ENCODE measurements around the gene AUTS2.
A peak's percentile ranks its signal among the peaks of the same experiment; 100 is the strongest.

AUTS2 gene

GRCh38 chr7:69932034-69932628 is 333.9 kb downstream of the AUTS2 start:
- Histone ChIP-seq H3K27ac (ENCODE audit: extremely low read depth, low read depth, low read length) (no peak overlapping the region), H3K4me3 (ENCODE audit: low read depth, low read length) (no peak overlapping the region), H3K4me1 (ENCODE audit: control insufficient read depth, insufficient read depth, low read length) (peaks cover 19% of the 10 kb centered on the region), H3K9me3 (ENCODE audit: control insufficient read depth, insufficient read depth, low read depth, low read length) (no peaks in the 10 kb centered on the region), H3K36me3 (ENCODE audit: control insufficient read depth in 2 of 2, insufficient read depth in 1 of 2, low read length in 2 of 2) (peaks cover 0 to 5% of the 10 kb centered on the region in 2 experiments; a peak in 1 of 3 replicates)
- ChIA-PET CTCF (interaction anchor here (0.5 to 1.8 kb wide), 26 partner anchors 9 to 1466 kb away, joined by 3 to 17 read pairs (median 3); no protein-coding TSS in a partner anchor), POLR2A (no interaction called here)
- TF ChIP-seq SCRT1 (tag by site-specific recombination; IDR thresholded peaks at IDR 0.05; ENCODE audit: borderline replicate concordance) (0 out of 2 replicates have a peak, but pooled peaks have one; percentile 14), ZBTB17 (tag by site-specific recombination; IDR thresholded peaks at IDR 0.05) (peak; percentile 40; the same call in 1 of the 2 replicates), CTCF (tag by site-specific recombination; IDR thresholded peaks at IDR 0.05) (peak; percentile 60), SP2 (tag by site-specific recombination; IDR thresholded peaks at IDR 0.05) (no peak), ZNF146 (tag by site-specific recombination; IDR thresholded peaks at IDR 0.05) (no peak), ZBTB20 (tag by site-specific recombination; IDR thresholded peaks at IDR 0.05) (peak; percentile 32; the same call in 1 of the 2 replicates), KLF7 (tag by site-specific recombination; IDR thresholded peaks at IDR 0.05; ENCODE audit: borderline replicate concordance) (no peak), ZNF654 (tag by site-specific recombination; IDR thresholded peaks at IDR 0.05; ENCODE audit: low read depth) (peak; percentile 69)
- TF ChIP-seq, protein P1, sequence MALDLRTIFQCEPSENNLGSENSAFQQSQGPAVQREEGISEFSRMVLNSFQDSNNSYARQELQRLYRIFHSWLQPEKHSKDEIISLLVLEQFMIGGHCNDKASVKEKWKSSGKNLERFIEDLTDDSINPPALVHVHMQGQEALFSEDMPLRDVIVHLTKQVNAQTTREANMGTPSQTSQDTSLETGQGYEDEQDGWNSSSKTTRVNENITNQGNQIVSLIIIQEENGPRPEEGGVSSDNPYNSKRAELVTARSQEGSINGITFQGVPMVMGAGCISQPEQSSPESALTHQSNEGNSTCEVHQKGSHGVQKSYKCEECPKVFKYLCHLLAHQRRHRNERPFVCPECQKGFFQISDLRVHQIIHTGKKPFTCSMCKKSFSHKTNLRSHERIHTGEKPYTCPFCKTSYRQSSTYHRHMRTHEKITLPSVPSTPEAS (tag by site-specific recombination; IDR thresholded peaks at IDR 0.05): peak; percentile 82

- POLR2A ChIA-PET: no interaction called here
- Histone ChIP-seq H3K4me3 (ENCODE audit: low read depth, low read length) (no peak overlapping the region), H3K27ac (ENCODE audit: extremely low read depth, low read depth, low read length) (peak overlapping the region; percentile 48), H3K9me3 (ENCODE audit: control insufficient read depth, insufficient read depth, low read depth, low read length) (no peaks in the 10 kb centered on the region), H3K4me1 (ENCODE audit: control insufficient read depth, insufficient read depth, low read length) (peaks cover 41% of the 10 kb centered on the region), H3K36me3 (ENCODE audit: control insufficient read depth in 2 of 2, insufficient read depth in 1 of 2, low read length in 2 of 2) (no peaks in the 10 kb centered on the region)
- CTCF ChIA-PET: interaction anchor here (0.6 to 2.0 kb wide), 7 partner anchors 26 to 827 kb away, joined by 3 to 8 read pairs (median 3); no protein-coding TSS in a partner anchor
- no peak for TF ChIP-seq ZNF560 (tag by site-specific recombination; IDR thresholded peaks at IDR 0.05; ENCODE audit: borderline replicate concordance)
- TF ChIP-seq ZNF292 (tag by site-specific recombination; IDR thresholded peaks at IDR 0.05; ENCODE audit: borderline replicate concordance, low read depth): no peak
- TF ChIP-seq ZNF514 (tag by site-specific recombination; IDR thresholded peaks at IDR 0.05): no peak
- TF ChIP-seq ZNF473 (tag by site-specific recombination; IDR thresholded peaks at IDR 0.05): no peak
- TF ChIP-seq, protein P2, sequence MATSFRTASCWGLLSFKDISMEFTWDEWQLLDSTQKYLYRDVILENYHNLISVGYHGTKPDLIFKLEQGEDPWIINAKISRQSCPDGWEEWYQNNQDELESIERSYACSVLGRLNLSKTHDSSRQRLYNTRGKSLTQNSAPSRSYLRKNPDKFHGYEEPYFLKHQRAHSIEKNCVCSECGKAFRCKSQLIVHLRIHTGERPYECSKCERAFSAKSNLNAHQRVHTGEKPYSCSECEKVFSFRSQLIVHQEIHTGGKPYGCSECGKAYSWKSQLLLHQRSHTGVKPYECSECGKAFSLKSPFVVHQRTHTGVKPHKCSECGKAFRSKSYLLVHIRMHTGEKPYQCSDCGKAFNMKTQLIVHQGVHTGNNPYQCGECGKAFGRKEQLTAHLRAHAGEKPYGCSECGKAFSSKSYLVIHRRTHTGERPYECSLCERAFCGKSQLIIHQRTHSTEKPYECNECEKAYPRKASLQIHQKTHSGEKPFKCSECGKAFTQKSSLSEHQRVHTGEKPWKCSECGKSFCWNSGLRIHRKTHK (tag by site-specific recombination; IDR thresholded peaks at IDR 0.05): no peak
- TF ChIP-seq ZNF501 (tag by site-specific recombination; IDR thresholded peaks at IDR 0.05): peak; percentile 63; the same call in 1 of the 2 replicates
- 0 out of 2 replicates have a peak, but pooled peaks have one; percentile 29 for TF ChIP-seq KLF10 (tag by site-specific recombination; IDR thresholded peaks at IDR 0.05)
- no peak for TF ChIP-seq PRDM2 (tag by site-specific recombination; IDR thresholded peaks at IDR 0.05; ENCODE audit: borderline replicate concordance)
- peak; percentile 72 for TF ChIP-seq ZNF610 (tag by site-specific recombination; IDR thresholded peaks at IDR 0.05; ENCODE audit: borderline replicate concordance)
- TF ChIP-seq ZNF211 (tag by site-specific recombination; IDR thresholded peaks at IDR 0.05; ENCODE audit: low read depth): no peak
- no peak for TF ChIP-seq ZBTB49 (tag by site-specific recombination; IDR thresholded peaks at IDR 0.05; ENCODE audit: low read depth)
Measured at GRCh38 chr7:69934144-69934903, 336.0 kb downstream of the AUTS2 start.
